ENCODE results near the gene SBF2.

DNA sequence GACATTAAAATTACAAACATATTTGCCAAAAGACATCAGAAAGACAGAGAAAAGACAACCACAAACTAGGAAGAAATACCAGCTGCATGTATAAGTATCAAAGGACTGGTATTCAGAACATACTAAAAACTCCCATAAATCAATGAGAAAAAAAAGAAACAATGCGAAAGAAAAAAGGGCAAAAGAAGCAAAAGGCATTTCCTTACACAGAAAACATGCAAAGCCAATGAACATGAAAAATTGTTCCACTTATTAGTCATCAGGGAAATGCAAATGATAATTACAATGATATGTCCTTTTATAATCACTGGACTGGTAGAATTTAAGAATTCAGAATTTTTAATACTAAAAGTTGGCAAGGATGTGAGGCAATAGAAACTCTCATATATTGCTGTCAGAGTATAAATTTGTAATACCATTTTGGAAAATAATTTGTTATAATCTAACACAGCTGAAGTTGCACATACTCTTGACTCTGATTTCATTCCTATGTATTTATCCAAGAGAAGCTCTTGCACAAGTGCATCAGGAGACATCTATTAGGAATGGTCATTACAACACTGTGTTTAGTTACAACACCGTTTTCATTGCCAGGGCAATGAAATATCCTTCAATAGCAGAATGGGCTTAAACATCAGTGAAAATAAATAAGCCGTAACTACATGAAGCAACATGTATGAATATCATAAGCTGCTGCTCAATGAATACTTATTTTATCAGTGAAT, 350.5 kb downstream of the SBF2 start:
- TF ChIP-seq EP300 (IDR thresholded peaks at IDR 0.05): no peak
- TF ChIP-seq, protein P1, sequence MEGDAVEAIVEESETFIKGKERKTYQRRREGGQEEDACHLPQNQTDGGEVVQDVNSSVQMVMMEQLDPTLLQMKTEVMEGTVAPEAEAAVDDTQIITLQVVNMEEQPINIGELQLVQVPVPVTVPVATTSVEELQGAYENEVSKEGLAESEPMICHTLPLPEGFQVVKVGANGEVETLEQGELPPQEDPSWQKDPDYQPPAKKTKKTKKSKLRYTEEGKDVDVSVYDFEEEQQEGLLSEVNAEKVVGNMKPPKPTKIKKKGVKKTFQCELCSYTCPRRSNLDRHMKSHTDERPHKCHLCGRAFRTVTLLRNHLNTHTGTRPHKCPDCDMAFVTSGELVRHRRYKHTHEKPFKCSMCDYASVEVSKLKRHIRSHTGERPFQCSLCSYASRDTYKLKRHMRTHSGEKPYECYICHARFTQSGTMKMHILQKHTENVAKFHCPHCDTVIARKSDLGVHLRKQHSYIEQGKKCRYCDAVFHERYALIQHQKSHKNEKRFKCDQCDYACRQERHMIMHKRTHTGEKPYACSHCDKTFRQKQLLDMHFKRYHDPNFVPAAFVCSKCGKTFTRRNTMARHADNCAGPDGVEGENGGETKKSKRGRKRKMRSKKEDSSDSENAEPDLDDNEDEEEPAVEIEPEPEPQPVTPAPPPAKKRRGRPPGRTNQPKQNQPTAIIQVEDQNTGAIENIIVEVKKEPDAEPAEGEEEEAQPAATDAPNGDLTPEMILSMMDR (IDR thresholded peaks at IDR 0.05): no peak
